ENCODE results near the gene PITX3. TPM values are rescaled to one million over a fixed set of nuclear protein-coding genes. Genes with fewer than 3 reads are reported as not detected.

PITX3 gene
- polyA plus RNA-seq, 1 donor from 2014 or later = not detected

DNA sequence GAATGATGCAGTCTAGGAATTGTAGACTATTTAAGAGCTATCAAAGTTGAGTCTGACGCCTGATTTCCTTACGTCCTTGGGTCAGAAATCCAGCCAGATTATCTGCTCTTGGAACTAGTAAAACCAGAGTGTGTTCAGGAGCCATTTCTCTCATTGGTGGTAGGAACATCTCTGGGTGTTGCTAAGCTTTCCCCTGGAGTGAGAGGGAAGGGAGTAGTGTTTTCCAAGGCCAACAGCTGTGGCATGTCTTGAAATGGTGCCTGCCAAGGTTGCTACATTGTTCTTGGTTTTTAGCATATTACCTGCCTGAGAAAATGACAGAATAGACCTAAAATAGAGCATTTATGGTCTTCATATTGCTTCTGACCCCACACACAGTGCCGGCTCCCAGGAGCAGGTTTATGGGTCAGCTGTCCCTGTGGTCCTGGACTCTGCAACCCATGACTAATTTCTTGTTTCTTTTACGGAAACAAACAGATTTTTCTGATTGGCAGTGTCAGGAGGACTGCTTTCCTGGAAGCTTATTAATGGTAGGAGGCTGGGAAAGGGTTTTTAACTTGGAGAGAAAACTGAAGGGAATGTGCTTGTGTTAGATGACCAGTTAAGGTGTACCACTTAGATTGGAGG lies 21.5 kb upstream of the PITX3 start:
- H3K27ac ChIP-seq (ENCODE audit: low read length) = no peak overlapping the region
- no peaks in the 10 kb centered on the region for H3K9me3 ChIP-seq (ENCODE audit: low read length)
- H3K4me3 ChIP-seq (ENCODE audit: low read length) = no peak overlapping the region
- no peak overlapping the region for H2AFZ ChIP-seq (ENCODE audit: low read depth, low read length)
- TF ChIP-seq POLR2AphosphoS5 (IDR thresholded peaks at IDR 0.05) (no peak), SMC3 (conservative IDR thresholded peaks at IDR 0.05; ENCODE audit: poor library complexity) (no peak), MXI1 (conservative IDR thresholded peaks at IDR 0.05; ENCODE audit: poor library complexity, severe bottlenecking) (no peak), EZH2 (IDR thresholded peaks at IDR 0.05; ENCODE audit: borderline replicate concordance, insufficient read depth, low read length, poor library complexity, severe bottlenecking) (no peak)
- TF ChIP-seq, protein P1, sequence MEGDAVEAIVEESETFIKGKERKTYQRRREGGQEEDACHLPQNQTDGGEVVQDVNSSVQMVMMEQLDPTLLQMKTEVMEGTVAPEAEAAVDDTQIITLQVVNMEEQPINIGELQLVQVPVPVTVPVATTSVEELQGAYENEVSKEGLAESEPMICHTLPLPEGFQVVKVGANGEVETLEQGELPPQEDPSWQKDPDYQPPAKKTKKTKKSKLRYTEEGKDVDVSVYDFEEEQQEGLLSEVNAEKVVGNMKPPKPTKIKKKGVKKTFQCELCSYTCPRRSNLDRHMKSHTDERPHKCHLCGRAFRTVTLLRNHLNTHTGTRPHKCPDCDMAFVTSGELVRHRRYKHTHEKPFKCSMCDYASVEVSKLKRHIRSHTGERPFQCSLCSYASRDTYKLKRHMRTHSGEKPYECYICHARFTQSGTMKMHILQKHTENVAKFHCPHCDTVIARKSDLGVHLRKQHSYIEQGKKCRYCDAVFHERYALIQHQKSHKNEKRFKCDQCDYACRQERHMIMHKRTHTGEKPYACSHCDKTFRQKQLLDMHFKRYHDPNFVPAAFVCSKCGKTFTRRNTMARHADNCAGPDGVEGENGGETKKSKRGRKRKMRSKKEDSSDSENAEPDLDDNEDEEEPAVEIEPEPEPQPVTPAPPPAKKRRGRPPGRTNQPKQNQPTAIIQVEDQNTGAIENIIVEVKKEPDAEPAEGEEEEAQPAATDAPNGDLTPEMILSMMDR (IDR thresholded peaks at IDR 0.05; ENCODE audit: poor library complexity, severe bottlenecking) = no peak
- TF ChIP-seq, protein P2, sequence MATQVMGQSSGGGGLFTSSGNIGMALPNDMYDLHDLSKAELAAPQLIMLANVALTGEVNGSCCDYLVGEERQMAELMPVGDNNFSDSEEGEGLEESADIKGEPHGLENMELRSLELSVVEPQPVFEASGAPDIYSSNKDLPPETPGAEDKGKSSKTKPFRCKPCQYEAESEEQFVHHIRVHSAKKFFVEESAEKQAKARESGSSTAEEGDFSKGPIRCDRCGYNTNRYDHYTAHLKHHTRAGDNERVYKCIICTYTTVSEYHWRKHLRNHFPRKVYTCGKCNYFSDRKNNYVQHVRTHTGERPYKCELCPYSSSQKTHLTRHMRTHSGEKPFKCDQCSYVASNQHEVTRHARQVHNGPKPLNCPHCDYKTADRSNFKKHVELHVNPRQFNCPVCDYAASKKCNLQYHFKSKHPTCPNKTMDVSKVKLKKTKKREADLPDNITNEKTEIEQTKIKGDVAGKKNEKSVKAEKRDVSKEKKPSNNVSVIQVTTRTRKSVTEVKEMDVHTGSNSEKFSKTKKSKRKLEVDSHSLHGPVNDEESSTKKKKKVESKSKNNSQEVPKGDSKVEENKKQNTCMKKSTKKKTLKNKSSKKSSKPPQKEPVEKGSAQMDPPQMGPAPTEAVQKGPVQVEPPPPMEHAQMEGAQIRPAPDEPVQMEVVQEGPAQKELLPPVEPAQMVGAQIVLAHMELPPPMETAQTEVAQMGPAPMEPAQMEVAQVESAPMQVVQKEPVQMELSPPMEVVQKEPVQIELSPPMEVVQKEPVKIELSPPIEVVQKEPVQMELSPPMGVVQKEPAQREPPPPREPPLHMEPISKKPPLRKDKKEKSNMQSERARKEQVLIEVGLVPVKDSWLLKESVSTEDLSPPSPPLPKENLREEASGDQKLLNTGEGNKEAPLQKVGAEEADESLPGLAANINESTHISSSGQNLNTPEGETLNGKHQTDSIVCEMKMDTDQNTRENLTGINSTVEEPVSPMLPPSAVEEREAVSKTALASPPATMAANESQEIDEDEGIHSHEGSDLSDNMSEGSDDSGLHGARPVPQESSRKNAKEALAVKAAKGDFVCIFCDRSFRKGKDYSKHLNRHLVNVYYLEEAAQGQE (IDR thresholded peaks at IDR 0.05; ENCODE audit: borderline replicate concordance) = no peak
- no peak overlapping the region for H3K9ac ChIP-seq (ENCODE audit: low read length)
- H3K4me2 ChIP-seq (ENCODE audit: low read length) = no peak overlapping the region
- peaks cover 17% of the 10 kb centered on the region for H3K79me2 ChIP-seq (replicated peaks; ENCODE audit: insufficient read depth, low read length)
- no peaks in the 10 kb centered on the region for H3K9me2 ChIP-seq (ENCODE audit: insufficient read depth, low read length)
- no peaks in the 10 kb centered on the region for H3K27me3 ChIP-seq (ENCODE audit: insufficient read depth, low read depth, low read length)
- no peaks in the 10 kb centered on the region for H4K20me1 ChIP-seq (ENCODE audit: insufficient read depth)
- H3K36me3 ChIP-seq (ENCODE audit: insufficient read depth, low read length) = peaks cover 4% of the 10 kb centered on the region
- H3F3A ChIP-seq (ENCODE audit: insufficient read depth, low read length, poor library complexity, severe bottlenecking) = no peaks in the 10 kb centered on the region

DNA sequence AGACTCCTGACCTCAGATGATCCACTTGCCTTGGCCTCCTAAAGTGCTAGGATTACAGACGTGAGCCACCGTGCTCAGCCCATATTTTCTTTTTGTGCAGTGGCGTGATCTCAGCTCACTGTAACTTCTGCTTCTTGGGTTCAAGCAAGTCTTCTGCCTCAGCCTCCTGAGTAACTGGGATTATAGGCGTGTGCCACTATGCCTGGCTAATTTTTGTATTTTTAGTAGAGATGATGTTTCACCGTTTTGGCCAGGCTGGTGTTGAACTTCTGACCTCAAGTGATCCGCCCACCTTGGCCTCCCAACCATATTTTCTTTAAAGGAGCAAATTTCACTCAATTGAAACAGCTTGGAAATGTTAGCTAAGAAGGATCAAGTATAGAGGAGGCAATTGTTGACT lies 20.5 kb upstream of the PITX3 start:
- Histone ChIP-seq H3K4me2 (ENCODE audit: low read length) (no peak overlapping the region), H2AFZ (ENCODE audit: low read depth, low read length) (no peak overlapping the region), H3K9me3 (ENCODE audit: low read length) (no peaks in the 10 kb centered on the region), H3K27ac (ENCODE audit: low read length) (no peak overlapping the region), H3K36me3 (ENCODE audit: insufficient read depth, low read length) (peaks cover 4% of the 10 kb centered on the region), H3K27me3 (ENCODE audit: insufficient read depth, low read depth, low read length) (no peaks in the 10 kb centered on the region), H3F3A (ENCODE audit: insufficient read depth, low read length, poor library complexity, severe bottlenecking) (no peaks in the 10 kb centered on the region), H3K4me3 (ENCODE audit: low read length) (no peak overlapping the region), H3K79me2 (replicated peaks; ENCODE audit: insufficient read depth, low read length) (peaks cover 23% of the 10 kb centered on the region), H3K9me2 (ENCODE audit: insufficient read depth, low read length) (no peaks in the 10 kb centered on the region), H4K20me1 (ENCODE audit: insufficient read depth) (no peaks in the 10 kb centered on the region), H3K9ac (ENCODE audit: low read length) (no peak overlapping the region)
- TF ChIP-seq RAD21 (conservative IDR thresholded peaks at IDR 0.05) (no peak), TAF1 (IDR thresholded peaks at IDR 0.05; ENCODE audit: low read depth) (no peak), EP300 (conservative IDR thresholded peaks at IDR 0.05; ENCODE audit: poor library complexity, severe bottlenecking) (no peak), MXI1 (conservative IDR thresholded peaks at IDR 0.05; ENCODE audit: poor library complexity, severe bottlenecking) (no peak), SMC3 (conservative IDR thresholded peaks at IDR 0.05; ENCODE audit: poor library complexity) (no peak), EZH2 (IDR thresholded peaks at IDR 0.05; ENCODE audit: borderline replicate concordance, insufficient read depth, low read length, poor library complexity, severe bottlenecking) (no peak), POLR2AphosphoS5 (IDR thresholded peaks at IDR 0.05) (no peak)
- TF ChIP-seq, protein P1 (IDR thresholded peaks at IDR 0.05; ENCODE audit: poor library complexity, severe bottlenecking) = no peak
- TF ChIP-seq, protein P2 (IDR thresholded peaks at IDR 0.05; ENCODE audit: borderline replicate concordance) = no peak
